ENCODE measurements around the gene UBAC2.

- TF ChIP-seq, protein P1, sequence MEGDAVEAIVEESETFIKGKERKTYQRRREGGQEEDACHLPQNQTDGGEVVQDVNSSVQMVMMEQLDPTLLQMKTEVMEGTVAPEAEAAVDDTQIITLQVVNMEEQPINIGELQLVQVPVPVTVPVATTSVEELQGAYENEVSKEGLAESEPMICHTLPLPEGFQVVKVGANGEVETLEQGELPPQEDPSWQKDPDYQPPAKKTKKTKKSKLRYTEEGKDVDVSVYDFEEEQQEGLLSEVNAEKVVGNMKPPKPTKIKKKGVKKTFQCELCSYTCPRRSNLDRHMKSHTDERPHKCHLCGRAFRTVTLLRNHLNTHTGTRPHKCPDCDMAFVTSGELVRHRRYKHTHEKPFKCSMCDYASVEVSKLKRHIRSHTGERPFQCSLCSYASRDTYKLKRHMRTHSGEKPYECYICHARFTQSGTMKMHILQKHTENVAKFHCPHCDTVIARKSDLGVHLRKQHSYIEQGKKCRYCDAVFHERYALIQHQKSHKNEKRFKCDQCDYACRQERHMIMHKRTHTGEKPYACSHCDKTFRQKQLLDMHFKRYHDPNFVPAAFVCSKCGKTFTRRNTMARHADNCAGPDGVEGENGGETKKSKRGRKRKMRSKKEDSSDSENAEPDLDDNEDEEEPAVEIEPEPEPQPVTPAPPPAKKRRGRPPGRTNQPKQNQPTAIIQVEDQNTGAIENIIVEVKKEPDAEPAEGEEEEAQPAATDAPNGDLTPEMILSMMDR (conservative IDR thresholded peaks at IDR 0.05): no peak
- no peak for TF ChIP-seq ZFX (IDR thresholded peaks at IDR 0.05)
These were observed 56.6 kb downstream of the UBAC2 start for GRCh38 chr13:99257291-99257690.
